ENCODE results near the gene TRMT1.
"Not testable (repeated sequence)": the region's sequence is repeated elsewhere in the genome, so short reads cannot be mapped to it uniquely, and the experiment has no call there.

TRMT1 gene

DNA sequence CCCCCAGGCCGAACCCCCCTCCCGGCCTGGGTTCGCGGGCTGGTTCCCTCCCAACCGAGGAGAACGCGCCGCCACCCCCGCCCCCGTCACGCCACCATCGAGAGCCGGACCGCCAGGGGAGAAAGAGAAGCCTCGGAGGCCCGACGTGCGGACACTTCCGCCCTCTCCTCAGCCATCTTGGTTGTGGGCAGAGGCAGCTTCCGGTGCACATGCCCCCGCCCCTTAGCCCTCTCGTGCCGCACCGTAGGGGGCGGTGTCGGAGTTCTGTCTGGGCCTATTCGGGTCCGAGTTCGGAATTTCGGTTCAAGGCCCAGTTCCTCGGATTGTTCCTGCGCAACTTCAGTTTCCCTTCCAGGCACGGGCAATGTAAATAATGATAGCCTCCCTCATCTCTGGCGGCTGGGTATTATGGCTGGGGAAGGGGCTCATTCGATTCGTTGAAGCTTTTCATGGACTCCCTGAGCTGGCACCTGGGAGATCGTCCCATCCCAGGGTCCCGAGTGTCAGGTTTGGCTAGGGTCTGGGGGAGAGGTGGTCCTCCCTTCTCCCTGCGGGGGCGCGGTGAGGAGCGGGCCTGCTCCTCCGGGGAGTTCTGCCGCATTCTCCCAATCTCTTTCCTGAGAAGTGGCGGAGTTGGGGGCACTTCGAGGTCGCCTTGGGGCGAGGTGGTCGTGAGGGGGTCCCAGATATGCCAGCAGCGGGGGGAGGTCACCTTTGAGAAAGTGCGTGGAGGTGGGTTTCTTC lies 33.8 kb upstream of the TRMT1 start, which contains the start of the genes IER2 and STX10:
Gene IER2 (plus strand): TSS at position 225 of the 744 bp plus-strand sequence. CDS start 2,776 bp downstream, outside the sequence.
Gene STX10 (minus strand): TSS at position 189 of the 744 bp plus-strand sequence. CDS start 202 bp downstream, outside the sequence.
- peak; percentile 94 for DNase-seq

DNA sequence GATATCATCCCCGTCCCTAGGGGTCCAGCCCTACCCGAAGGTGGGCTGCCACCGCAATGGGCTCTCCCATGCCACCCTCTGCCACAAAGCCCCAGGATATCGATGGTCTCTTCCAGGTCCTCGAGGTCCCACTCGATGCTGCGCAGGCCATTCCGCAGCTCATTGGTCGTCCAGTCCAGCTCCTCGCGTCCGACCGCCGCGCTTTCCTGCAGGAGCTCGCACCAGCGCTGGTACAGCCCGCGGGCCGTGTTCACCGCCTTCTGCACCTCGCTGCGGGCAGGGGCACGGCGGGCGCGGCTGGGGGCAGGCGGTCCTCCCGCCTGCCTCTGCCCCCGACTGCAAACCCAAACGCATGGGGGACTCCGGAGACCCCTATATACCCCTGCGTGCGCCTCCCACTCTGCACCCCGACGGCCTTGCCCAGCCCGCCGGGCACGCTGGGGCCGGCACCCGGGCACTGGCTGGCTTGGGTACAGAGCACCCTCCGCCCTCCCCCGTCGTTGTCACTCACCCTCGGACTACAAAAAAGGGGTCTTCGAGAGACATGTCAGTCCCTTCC lies 33.2 kb upstream of the TRMT1 start:
- peak; percentile 76 for DNase-seq

DNA sequence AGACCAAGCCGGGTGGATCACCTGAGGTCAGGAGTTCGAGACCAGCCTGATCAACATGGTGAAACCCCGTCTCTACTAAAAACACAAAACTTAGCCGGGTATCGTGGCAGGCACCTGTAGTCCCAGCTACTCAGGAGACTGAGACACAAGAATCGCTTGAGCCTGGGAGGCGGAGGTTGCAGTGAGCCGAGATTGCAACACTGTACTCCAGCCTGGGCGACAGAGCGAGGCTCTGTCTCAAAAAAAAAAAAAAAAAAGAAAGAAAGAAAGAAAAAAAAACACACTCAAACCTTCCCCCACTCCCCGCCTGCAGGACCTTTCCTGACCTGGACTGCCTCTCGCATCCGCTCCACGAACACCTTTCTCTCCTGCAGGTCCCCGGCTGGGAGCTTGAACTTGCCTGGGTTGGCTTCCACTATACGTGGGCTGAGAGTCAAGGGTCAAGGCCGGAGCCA lies 32.7 kb upstream of the TRMT1 start:
- DNase-seq = not testable (repeated sequence)

DNA sequence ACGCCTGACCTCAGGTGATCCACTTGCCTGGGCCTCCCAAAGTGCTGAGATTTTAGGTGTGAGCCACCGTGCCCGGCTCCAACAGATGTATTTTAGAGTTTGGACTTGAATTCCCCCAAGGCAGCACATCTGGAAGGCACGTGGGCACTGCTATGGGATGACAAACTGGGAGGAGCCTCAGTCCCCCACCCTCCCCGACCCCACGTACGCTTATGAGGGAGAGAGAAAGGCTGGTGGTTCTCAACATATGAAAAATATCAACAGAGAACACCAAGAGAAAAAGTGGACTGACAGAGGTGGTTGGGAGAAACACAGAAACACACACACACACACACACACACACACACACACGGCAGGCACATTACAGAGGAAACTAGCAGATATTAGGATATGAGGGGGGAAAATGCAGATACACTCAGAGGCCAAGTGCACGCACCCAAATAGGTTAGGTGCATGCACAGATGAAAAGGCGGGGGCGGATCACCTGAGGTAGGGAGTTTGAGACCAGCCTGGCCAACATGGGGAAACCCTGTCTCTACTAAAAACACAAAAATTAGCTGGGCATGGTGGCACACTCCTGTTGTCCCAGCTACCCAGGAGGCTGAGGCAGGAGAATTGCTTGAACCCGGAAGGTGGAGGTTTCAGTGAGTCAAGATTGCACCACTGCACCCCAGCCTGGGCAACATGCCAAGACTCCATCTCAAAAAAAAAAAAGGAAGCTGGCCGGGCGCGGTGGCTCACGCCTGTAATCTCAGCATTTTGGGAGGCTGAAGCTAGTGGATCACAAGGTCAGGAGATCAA lies 30.4 kb upstream of the TRMT1 start:
- DNase-seq = no peak

DNA sequence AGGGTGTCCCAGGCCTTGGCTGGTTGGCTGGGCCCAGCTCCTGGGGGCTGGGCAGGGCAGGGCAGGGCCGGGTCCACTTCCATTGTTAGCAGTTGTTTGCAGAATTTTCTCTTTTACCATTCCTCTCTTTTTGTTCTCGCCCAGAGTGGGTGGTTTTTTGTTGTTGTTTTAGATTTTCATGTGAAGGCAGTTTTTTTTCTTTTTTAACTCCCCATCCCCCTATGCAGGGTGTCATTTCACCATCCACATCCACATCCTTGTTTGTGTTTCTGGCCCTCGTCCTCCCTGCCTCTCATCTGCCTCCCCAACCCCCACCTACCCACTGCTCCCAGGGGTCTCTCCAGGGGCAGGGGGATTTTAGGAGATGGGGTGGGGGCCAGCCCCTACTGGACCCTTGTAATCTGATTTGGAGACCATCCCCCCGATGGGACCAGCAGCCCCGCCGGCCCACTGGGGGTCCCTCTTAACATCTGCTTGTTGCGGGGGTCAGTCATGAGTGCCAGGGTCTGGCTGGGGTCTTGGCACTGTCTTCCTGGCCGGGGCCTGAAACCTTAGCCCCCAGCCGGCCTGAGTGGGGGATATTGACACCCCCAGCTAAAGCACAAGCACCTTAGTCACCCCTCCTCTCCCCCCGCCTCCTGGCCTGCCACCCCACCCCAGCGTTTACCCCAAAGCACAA lies 23.2 kb upstream of the TRMT1 start:
- DNase-seq = no peak

DNA sequence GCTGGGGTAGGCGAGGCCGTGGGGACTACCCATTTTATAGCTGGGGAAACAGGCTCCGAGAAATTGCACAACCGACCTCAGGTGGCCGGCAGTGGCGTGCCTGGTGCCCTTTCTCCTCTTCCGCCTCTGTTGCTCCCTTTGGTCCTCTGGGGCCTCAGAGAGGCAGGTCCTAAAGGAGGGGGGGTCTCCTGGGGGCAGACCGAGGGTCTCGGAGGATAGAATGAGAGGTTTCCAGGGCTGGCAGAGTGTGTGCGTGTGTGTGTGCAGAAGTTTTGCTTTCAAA lies 22.3 kb upstream of the TRMT1 start:
- DNase-seq = no peak

DNA sequence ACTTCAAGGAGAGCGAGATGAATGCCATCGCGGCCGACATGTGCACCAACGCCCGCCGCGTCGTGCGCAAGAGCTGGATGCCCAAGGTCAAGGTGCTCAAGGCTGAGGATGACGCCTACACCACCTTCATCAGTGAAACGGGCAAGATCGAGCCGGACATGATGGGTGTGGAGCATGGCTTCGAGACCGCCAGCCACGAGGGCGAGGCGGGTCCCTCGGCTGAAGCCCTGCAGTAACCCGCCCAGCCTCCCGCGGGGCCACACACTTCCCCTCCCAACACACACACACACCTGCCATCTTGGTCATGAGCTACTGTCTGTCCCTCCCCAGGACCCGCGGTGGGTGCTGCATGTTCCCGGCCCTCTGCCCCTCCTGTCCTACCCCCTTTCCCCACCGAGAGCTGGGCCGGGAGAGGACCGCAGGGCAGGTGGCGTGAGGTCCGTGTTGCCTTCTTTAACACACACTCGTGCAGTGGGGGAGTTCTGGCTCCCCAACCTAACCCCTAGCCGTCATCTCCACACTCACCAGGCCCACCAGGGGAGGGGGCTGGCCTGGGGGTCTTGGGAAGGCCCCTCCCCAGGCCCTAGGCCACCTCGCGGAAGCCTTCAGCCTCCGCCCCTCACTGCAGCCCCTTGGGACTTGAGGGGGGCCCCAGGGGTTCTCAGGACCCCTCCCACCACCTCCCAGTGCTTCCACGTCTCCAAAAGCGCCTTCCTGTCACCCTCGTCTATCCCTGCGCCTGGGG lies 21.8 kb upstream of the TRMT1 start:
- no peak for DNase-seq

DNA sequence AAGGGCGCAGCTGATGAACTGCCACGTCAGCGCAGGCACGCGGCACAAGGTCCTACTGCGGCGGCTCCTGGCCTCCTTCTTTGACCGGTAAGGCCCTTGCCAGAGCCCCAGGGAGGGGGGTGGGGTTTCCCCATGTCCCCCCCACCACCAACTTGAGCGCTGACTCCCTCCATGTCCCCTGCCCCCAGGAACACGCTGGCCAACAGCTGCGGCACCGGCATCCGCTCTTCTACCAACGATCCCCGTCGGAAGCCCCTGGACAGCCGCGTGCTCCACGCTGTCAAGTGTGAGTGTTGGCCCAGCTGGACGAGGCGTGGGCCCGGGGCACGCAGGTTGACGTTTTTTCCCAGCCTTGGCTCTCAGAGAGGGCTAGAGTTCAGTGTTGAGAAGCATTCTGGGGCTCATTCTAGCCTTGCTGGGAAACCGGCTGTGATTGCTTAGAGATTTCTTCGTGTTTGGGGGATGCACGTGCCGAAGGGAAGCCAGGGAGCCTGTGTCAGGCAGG lies 20.8 kb upstream of the TRMT1 start:
- no peak for DNase-seq

DNA sequence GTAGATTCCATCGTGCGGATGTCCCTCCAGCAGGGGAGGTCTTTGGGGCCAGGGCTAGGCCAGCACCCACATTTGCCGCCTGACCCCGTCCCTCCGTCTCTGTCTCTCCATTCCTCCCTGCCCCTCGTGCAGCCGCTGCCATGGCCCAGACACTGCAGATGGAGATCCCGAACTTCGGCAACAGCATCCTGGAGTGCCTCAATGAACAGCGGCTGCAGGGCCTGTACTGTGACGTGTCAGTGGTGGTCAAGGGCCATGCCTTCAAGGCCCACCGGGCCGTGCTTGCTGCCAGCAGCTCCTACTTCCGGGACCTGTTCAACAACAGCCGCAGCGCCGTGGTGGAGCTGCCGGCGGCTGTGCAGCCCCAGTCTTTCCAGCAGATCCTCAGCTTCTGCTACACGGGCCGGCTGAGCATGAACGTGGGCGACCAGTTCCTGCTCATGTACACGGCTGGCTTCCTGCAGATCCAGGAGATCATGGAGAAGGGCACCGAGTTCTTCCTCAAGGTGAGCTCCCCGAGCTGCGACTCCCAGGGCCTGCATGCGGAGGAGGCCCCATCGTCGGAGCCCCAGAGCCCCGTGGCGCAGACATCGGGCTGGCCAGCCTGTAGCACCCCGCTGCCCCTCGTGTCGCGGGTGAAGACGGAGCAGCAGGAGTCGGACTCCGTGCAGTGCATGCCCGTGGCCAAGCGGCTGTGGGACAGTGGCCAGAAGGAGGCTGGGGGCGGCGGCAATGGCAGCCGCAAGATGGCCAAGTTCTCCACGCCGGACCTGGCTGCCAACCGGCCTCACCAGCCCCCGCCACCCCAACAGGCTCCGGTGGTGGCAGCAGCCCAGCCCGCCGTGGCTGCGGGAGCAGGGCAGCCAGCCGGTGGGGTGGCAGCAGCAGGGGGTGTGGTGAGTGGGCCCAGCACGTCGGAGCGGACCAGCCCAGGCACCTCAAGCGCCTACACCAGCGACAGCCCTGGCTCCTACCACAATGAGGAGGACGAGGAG lies 18.8 kb upstream of the TRMT1 start:
- DNase-seq = no peak

DNA sequence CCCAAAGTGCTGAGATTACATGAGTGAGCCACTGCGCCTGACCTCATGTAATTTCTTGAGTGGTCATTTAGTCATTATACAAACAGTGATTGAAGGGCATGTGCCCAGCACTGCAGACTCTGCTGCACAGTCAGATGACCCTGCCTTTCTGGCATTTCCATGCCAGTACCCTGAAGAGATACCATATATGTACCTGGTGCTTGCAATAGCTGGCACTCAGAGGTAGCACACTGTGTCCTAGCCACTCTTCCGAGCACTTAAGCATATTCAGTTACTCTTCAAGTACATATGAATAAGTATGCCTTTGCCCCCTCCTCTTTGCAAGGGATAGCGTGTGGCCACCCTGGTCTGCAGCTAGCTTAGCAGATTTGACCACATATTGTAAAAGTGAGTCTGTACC lies 18.1 kb upstream of the TRMT1 start:
- DNase-seq = no peak

DNA sequence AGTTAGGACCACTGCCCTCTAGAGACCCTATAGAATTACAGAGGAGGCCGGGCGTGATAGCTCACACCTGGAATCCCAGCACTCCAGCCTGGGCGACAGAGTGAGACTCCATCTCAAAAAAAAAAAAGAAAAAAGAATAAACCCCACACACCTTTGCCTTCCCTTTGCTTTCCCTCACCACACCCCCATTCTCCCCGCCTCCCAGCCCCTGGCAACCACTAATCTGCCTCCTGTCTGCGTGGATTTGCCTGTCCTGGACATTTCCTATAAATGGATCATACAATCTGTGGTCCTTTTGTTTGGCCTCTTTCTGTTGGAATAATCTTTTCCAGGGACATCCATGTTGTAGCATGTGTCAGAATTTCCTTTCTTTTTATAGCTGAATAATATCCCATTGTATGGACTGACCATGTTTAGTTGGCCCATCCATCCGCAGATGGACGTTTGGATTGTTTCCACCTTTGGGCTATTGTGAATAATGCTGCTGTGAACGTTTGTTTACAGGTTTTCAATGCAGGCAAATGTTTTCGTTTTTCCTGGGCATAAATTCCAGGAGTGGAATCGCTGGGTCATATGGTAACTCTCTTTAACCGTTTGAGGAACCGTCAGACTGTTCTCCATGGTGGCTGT lies 16.8 kb upstream of the TRMT1 start:
- no peak for DNase-seq

DNA sequence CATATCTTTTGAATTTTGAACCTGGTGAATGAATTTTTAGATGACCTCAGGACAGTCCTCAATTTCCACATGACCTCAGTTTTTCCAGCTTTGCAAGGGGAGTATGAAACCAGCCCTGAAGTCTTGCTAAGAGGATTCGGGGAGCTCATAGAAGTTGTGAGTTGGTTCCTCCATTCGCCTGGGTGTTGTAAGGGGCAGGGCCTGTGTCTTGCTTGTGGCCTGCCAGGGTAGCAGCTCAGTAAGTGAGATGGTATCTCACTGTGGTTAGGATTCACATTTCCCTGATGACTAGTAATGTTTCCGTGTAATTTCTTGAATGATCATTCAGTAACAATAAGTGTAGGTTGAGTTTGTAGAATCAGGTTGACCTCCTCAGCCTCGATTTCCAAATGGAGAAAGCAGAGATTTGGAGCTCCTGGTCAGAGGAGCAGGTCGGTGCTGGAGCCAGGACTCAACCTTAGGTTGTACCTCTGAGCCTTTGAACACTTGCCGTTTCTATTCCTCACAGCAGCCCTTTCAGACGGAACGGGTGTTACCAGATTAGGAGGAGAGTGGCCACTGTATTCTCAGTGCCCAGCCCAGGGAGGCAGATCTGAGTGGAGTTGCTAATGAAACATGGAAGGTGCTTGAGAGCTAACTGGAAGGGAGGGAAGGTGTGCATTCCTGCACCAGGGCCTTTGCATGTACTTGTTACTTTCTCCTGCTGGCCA lies 16.1 kb upstream of the TRMT1 start:
- DNase-seq = peak; percentile 78

DNA sequence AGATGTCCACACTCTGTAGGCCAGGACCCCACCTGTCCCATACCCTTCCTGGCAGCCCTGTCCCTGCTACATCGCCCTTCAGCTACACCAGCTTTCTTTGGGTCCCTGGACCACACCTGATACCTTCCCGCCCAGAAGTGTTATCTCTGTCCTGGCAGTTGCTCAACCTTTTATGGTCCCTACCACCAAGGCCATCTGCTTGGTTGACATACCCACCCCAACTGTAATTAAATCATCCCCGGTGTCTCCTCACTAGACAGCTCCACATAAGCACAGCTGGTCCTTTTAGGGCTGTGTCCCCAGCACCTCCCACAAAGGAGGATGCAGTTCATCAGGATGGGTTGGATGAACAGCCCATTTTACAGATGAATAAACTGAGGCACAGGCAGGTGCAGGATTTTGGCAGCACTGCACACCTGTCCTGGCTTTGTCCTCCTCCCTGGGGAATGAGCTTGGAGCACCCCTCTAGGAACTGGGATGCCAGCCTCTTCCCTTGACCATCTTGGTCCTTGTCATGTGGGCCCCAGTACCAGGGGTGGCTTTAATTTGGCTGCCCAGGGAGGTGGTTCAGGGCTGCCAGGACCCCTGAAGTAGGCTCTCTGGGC lies 14.4 kb upstream of the TRMT1 start:
- DNase-seq = no peak

DNA sequence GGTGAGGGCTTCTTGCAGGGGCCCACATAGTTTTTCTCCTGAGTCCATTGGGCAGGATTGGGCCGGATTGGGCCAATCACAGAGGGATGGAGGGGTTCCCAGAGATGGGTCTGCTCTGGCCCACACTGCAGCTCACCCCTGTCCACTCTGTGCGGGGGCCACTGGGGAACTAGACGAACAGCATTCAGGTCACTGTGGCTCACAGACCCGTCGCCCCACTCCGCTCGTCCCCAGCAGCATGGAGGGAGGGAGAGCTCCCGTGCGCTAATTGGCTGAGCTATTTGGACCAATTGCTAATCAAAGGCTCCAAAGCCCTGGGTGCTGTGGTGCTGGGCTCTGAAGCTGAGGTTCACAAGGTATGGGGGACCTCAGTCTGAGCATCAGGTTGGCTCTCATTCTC lies 12.8 kb upstream of the TRMT1 start:
- no peak for DNase-seq

DNA sequence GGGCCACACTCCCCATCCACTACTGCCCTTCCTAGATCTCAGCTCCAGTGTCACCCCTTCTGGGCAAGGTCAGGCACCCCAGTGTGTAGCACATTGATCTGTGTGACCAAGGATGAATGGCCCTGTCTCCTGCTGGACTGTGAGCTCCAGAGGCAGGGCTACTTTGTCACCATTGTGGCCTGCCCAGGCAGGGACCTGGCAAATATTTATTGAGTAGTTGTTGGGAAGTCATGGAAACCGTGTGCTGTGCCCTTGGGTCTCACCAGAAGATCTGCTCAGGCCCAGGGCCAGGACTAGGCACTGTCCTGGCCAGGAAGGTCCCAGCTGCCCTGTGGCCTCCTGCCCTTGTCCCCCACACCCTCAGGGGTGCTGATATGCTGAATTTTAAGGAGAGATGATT lies 12.0 kb upstream of the TRMT1 start:
- no peak for DNase-seq

DNA sequence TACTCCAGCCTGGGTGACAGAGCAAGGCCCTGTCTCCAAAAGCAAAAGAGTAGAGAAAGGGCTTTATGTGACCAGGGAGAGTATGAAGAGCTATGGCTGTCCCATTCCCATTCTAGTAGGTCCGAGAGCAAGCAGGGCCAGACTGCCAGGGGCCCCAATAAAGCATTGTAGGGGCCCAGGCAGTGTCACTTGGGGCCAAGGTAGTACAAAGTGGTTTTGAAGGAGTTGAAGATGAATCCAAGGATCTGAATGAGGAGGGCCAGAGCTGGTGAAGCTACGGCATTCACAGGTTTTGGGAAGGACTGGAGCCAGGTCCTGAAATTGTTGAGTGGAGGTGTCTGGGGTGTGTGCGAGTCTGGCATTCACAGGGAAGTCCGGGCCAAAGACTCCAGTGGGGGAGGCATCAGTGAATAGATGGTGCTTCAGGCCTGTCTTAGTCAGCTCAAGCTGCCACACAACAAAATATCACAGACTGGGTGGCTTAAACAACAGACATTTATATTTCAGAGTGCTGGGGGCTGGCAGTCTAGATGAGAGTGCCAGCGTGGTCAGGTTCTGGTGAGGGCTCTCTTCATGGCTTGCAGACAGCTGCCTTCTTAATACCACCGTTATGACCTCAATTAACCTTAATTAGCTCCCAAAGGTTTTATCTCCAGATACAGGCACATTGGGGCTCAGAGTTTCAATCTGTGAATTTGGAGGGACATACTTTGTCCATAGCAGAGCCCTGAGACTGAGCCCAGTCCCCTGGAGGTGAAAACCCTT lies 11.5 kb upstream of the TRMT1 start:
- no peak for DNase-seq

DNA sequence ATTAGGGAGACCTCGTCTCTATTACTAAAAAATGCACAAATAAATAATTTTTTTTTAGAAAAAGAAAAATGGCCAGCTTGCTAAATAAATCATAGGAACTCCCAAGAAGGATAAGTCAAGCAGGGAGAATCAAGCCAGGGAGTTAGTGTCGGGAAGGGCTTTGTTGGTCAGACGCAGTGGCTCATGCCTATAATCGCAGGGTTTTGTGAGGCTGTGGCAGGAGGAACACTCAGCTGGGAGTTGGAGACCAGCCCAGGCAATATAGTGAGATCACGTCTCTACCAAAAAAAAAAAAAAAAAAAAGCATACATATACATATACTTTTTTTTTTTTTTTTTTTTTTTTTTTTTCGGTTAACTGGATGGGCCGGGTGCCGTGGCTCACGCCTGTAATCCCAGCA lies 10.5 kb upstream of the TRMT1 start:
- no peak for DNase-seq

Data from activated CD8-positive, alpha-beta memory T cell treated with anti-CD3 and anti-CD28 coated beads, Interleukin-2, amount 50 U/mL, for 48 hours (primary cell).